HEK293 (cell line): Measurements from ENCODE around the gene CYB5B.
A peak's percentile ranks its signal among the peaks of the same experiment; 100 is the strongest.
"Not testable (repeated sequence)": the region's sequence is repeated elsewhere in the genome, so short reads cannot be mapped to it uniquely, and the experiment has no call there.

ENCODE experiments used
- CTCF ChIA-PET: fragments of 350-600 bp; formaldehyde crosslinking; extraction: SDS; loops from one replicate; lab custom pipeline; 2021; ENCODE audit warnings: antibody characterized with exemption; lab: Yijun Ruan, JAX
- POLR2A ChIA-PET: fragments of 300-600 bp; formaldehyde crosslinking; extraction: SDS; loops from one replicate; lab custom pipeline; 2020; ENCODE audit warnings: antibody characterized with exemption, inconsistent platforms; lab: Yijun Ruan, JAX
- H3K27ac ChIP-seq: fragments of 200-500 bp; sonication (Bioruptor generic); 2 replicates; pipeline ENCODE4 v1.5.1; 2014; ENCODE audit warnings: low read depth, low read length, control low read depth, inconsistent platforms; ENCODE audit errors: extremely low read depth
- H3K36me3 ChIP-seq, 2 experiments: fragments of 200-500 bp in 1 of 2; sonication (Bioruptor generic) in 1 of 2; 1 replicate in 1 of 2; 2 replicates in 1 of 2; pipeline ENCODE4 v1.5.1; 2014 to 2017; ENCODE audit warnings: inconsistent platforms in 2 of 2, low read length in 2 of 2; ENCODE audit not compliant: control insufficient read depth in 2 of 2, insufficient read depth in 1 of 2
- H3K4me1 ChIP-seq: fragments of 200-500 bp; sonication (Bioruptor generic); 2 replicates; pipeline ENCODE4 v1.5.1; 2014; ENCODE audit warnings: mild to moderate bottlenecking, low read length, inconsistent platforms; ENCODE audit not compliant: control insufficient read depth, insufficient read depth
- H3K4me3 ChIP-seq: 2 replicates; pipeline ENCODE4 v1.5.1; 2011; ENCODE audit warnings: low read depth, mild to moderate bottlenecking, control low read depth, low read length, moderate library complexity
- H3K9me3 ChIP-seq: fragments of 200-500 bp; sonication (Bioruptor generic); 2 replicates; pipeline ENCODE4 v1.5.1; 2014; ENCODE audit warnings: low read depth, low read length, inconsistent platforms; ENCODE audit not compliant: control insufficient read depth, insufficient read depth
- FEZF1 ChIP-seq: fragments of 450-650 bp; formaldehyde crosslinking; IDR thresholded peaks from 2 replicates; pipeline ENCODE4 v1.5.1; 2016; ENCODE audit warnings: missing biosample characterization, missing genetic modification characterization
- MYNN ChIP-seq: fragments of 450-650 bp; formaldehyde crosslinking; IDR thresholded peaks from 2 replicates; pipeline ENCODE4 v1.5.1; 2016; ENCODE audit warnings: missing biosample characterization, missing genetic modification characterization, borderline replicate concordance
- PRDM1 ChIP-seq: fragments of 450-650 bp; formaldehyde crosslinking; IDR thresholded peaks from 2 replicates; pipeline ENCODE4; 2016; ENCODE audit warnings: missing biosample characterization, missing genetic modification characterization
- SALL2 ChIP-seq: fragments of 450-650 bp; formaldehyde crosslinking; IDR thresholded peaks from 2 replicates; pipeline ENCODE4 v1.5.0; 2017; ENCODE audit warnings: missing biosample characterization, mild to moderate bottlenecking, missing genetic modification characterization, borderline replicate concordance
- SCRT1 ChIP-seq: fragments of 450-650 bp; formaldehyde crosslinking; IDR thresholded peaks from 2 replicates; pipeline ENCODE4 v1.5.1; 2016; ENCODE audit warnings: missing biosample characterization, missing genetic modification characterization, borderline replicate concordance
- SCRT2 ChIP-seq: fragments of 450-650 bp; formaldehyde crosslinking; IDR thresholded peaks from 2 replicates; pipeline ENCODE4 v1.5.1; 2016; ENCODE audit warnings: missing biosample characterization, missing genetic modification characterization
- SP2 ChIP-seq: fragments of 450-650 bp; formaldehyde crosslinking; IDR thresholded peaks from 2 replicates; pipeline ENCODE4 v1.5.1; 2016; ENCODE audit warnings: missing biosample characterization, missing genetic modification characterization
- ZBTB48 ChIP-seq: fragments of 450-650 bp; formaldehyde crosslinking; IDR thresholded peaks from 2 replicates; pipeline ENCODE4 v1.5.1; 2016; ENCODE audit warnings: missing biosample characterization, missing genetic modification characterization
- ZNF23 ChIP-seq: fragments of 450-650 bp; formaldehyde crosslinking; IDR thresholded peaks from 2 replicates; pipeline ENCODE4 v1.5.1; 2016; ENCODE audit warnings: missing biosample characterization, missing genetic modification characterization, borderline replicate concordance
- ZNF473 ChIP-seq: fragments of 450-650 bp; formaldehyde crosslinking; IDR thresholded peaks from 2 replicates; pipeline ENCODE4 v1.5.1; 2017; ENCODE audit warnings: missing biosample characterization, missing genetic modification characterization
- ZNF624 ChIP-seq: fragments of 450-650 bp; formaldehyde crosslinking; IDR thresholded peaks from 2 replicates; pipeline ENCODE4 v1.5.1; 2017; ENCODE audit warnings: missing biosample characterization, missing genetic modification characterization
- TF ChIP-seq, protein P1 (sequence below): fragments of 450-650 bp; formaldehyde crosslinking; IDR thresholded peaks from 2 replicates; pipeline ENCODE4 v1.5.1; 2017; ENCODE audit warnings: missing biosample characterization, missing genetic modification characterization
- TF ChIP-seq, protein P2 (sequence below): fragments of 450-650 bp; formaldehyde crosslinking; IDR thresholded peaks from 2 replicates; pipeline ENCODE4 v1.5.1; 2016; ENCODE audit warnings: missing biosample characterization, missing genetic modification characterization
- TF ChIP-seq, protein P3 (sequence below): fragments of 450-650 bp; IDR thresholded peaks from 2 replicates; pipeline ENCODE4 v1.5.1; 2018; ENCODE audit warnings: missing biosample characterization, missing genetic modification characterization
- TF ChIP-seq, protein P4 (sequence below): IDR thresholded peaks from 2 replicates; pipeline ENCODE4 v1.6.1; 2011; ENCODE audit warnings: mild to moderate bottlenecking, low read depth, low read length, borderline replicate concordance

The CYB5B gene

DNA sequence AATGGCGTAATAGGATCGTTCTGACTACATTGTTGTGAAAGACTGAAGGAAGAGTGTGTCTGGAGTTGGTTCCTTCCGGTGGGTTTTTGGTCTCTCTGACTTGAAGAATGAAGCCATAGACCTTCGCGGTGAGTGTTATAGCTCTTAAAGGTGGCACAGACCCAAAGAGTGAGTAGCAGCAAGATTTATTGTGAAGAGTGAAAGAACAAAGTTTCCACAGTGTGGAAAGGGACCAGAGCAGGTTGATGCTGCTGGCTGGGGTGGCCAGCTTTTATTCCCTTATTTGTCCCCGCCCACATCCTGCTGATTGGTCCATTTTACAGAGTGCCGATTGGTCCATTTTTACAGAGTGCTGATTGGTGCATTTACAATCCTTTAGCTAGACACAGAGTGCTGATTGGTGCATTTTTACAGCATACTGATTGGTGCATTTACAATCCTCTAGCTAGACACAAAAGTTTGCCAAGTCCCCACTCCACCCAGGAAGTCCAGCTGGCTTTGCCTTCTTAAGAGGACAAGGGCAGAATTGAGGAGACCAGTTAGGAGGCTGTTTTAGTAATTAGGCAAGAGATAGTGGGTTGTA, 4.7 kb downstream of the CYB5B start:
- POLR2A ChIA-PET, H3K9me3 ChIP-seq, H3K4me3 ChIP-seq, H3K4me1 ChIP-seq, H3K27ac ChIP-seq: not testable (repeated sequence)
- peak; percentile 15; the same call in 1 of the 2 replicates for TF ChIP-seq SP2 (tag by site-specific recombination)
- CTCF ChIA-PET = interaction anchor here (0.6 to 0.7 kb wide), 4 partner anchors 13 to 325 kb away, joined by 3 to 5 read pairs (median 4); no protein-coding TSS in a partner anchor
- H3K36me3 ChIP-seq = peaks cover 43 to 74% of the 10 kb centered on the region in 2 experiments; a peak in 2 of 3 replicates

DNA sequence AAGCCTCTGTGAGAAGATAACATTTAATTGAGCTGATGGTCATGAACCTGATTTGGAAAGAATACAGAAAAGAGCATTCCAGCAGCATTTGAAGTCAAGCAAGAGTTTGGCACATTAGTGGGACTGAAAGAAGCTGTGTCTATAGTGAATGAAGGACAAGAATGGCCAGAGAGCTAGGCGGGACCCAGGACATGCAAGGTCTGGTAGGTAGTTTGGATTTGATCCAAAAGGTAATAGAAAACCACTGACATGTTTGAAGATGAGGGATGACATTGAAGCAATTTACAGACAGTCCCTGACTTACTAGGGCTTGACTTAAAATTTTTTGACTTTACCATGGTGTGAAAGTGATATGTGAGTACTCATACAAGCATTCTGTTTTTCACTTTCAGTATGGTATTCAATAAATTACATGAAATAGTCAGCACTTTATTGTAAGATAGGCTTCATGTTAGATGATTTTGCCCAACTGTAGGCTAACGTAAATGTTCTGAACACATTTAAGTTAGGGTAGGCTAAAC, 7.6 kb downstream of the CYB5B start:
- Histone ChIP-seq H3K9me3 (no peaks in the 10 kb centered on the region), H3K27ac (no peak overlapping the region), H3K4me1 (peaks cover 5% of the 10 kb centered on the region), H3K4me3 (no peak overlapping the region), H3K36me3 (peaks cover 36 to 80% of the 10 kb centered on the region in 2 experiments; a peak in 2 of 3 replicates)
- POLR2A ChIA-PET = no interaction called here
- CTCF ChIA-PET = interaction anchor here (0.5 kb wide), 1 partner anchor 25 kb away, joined by 4 read pairs; no protein-coding TSS in a partner anchor
- TF ChIP-seq, protein P1, sequence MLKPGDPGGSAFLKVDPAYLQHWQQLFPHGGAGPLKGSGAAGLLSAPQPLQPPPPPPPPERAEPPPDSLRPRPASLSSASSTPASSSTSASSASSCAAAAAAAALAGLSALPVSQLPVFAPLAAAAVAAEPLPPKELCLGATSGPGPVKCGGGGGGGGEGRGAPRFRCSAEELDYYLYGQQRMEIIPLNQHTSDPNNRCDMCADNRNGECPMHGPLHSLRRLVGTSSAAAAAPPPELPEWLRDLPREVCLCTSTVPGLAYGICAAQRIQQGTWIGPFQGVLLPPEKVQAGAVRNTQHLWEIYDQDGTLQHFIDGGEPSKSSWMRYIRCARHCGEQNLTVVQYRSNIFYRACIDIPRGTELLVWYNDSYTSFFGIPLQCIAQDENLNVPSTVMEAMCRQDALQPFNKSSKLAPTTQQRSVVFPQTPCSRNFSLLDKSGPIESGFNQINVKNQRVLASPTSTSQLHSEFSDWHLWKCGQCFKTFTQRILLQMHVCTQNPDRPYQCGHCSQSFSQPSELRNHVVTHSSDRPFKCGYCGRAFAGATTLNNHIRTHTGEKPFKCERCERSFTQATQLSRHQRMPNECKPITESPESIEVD (tag by site-specific recombination) = no peak
- peak; percentile 87 for TF ChIP-seq ZBTB48
- TF ChIP-seq ZNF473 (tag by site-specific recombination) = no peak
- TF ChIP-seq, protein P2, sequence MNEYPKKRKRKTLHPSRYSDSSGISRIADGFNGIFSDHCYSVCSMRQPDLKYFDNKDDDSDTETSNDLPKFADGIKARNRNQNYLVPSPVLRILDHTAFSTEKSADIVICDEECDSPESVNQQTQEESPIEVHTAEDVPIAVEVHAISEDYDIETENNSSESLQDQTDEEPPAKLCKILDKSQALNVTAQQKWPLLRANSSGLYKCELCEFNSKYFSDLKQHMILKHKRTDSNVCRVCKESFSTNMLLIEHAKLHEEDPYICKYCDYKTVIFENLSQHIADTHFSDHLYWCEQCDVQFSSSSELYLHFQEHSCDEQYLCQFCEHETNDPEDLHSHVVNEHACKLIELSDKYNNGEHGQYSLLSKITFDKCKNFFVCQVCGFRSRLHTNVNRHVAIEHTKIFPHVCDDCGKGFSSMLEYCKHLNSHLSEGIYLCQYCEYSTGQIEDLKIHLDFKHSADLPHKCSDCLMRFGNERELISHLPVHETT (tag by site-specific recombination) = no peak
- peak; percentile 26; the same call in 1 of the 2 replicates for TF ChIP-seq FEZF1
- TF ChIP-seq, protein P3, sequence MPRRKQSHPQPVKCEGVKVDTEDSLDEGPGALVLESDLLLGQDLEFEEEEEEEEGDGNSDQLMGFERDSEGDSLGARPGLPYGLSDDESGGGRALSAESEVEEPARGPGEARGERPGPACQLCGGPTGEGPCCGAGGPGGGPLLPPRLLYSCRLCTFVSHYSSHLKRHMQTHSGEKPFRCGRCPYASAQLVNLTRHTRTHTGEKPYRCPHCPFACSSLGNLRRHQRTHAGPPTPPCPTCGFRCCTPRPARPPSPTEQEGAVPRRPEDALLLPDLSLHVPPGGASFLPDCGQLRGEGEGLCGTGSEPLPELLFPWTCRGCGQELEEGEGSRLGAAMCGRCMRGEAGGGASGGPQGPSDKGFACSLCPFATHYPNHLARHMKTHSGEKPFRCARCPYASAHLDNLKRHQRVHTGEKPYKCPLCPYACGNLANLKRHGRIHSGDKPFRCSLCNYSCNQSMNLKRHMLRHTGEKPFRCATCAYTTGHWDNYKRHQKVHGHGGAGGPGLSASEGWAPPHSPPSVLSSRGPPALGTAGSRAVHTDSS (tag by site-specific recombination) = 0 out of 2 replicates have a peak, but pooled peaks have one; percentile 33
- TF ChIP-seq PRDM1 (tag by site-specific recombination) = peak; percentile 35; the same call in 1 of the 2 replicates
- no peak for TF ChIP-seq SP2 (tag by site-specific recombination)
- no peak for TF ChIP-seq MYNN
- no peak for TF ChIP-seq SALL2
- TF ChIP-seq, protein P4, sequence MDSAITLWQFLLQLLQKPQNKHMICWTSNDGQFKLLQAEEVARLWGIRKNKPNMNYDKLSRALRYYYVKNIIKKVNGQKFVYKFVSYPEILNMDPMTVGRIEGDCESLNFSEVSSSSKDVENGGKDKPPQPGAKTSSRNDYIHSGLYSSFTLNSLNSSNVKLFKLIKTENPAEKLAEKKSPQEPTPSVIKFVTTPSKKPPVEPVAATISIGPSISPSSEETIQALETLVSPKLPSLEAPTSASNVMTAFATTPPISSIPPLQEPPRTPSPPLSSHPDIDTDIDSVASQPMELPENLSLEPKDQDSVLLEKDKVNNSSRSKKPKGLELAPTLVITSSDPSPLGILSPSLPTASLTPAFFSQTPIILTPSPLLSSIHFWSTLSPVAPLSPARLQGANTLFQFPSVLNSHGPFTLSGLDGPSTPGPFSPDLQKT = no peak

DNA sequence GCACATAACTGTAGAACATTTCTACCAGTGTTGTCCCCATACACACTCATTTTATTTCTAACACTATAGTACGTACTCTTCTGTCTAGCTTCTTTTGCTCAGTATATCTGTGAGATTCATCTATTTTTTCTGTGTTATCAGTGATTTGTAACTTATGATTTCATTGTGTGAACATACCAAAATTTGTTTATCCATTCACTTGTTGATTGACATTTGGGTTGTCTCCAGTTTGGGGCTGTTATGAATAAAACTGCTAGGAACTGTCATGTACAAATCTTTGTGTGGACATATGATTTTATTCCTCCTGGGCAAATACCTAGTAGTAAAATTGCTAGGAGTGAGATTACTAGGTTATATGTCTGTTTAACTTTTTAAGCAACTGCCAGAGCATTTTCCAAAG, 9.6 kb downstream of the CYB5B start:
- Histone ChIP-seq H3K36me3 (peaks cover 19 to 60% of the 10 kb centered on the region in 2 experiments; a peak in 2 of 3 replicates), H3K27ac (no peak overlapping the region), H3K4me1 (peaks cover 5% of the 10 kb centered on the region), H3K9me3 (no peaks in the 10 kb centered on the region)
- POLR2A ChIA-PET = no interaction called here
- no peak for TF ChIP-seq ZNF624 (tag by site-specific recombination)
- TF ChIP-seq SCRT1 (tag by site-specific recombination) = 0 out of 2 replicates have a peak, but pooled peaks have one; percentile 36
- no peak for TF ChIP-seq ZNF23 (tag by site-specific recombination)
- TF ChIP-seq SCRT2 (tag by site-specific recombination) = peak; percentile 70
- TF ChIP-seq, all 188 proteins: peak for 2
- no peak overlapping the region for H3K4me3 ChIP-seq
- CTCF ChIA-PET = interaction anchor here (1.3 kb wide), 1 partner anchor 34 kb away, joined by 4 read pairs; no protein-coding TSS in a partner anchor
